GM23338 (cell line): ENCODE data around the gene WDR77. TPM values are rescaled to one million over a fixed set of nuclear protein-coding genes. Genes with fewer than 3 reads are reported as not detected.

Experiments
- ATAC-seq: fragments of 200-7000 bp; cut with Tn5 transposase; 3 replicates; pipeline ENCODE4 v1.9.1; 2020
- DNase-seq: peaks from one replicate; pipeline ENCODE4 v3.0.0-alpha.2; 2015; ENCODE audit warnings: low spot score
- H2AFZ ChIP-seq: fragments of 200-600 bp; sonication (generic); 2 replicates; pipeline ENCODE4 v1.8.0; 2016; ENCODE audit warnings: antibody characterized with exemption, mild to moderate bottlenecking, moderate library complexity
- H3F3A ChIP-seq: fragments of 200-600 bp; sonication (generic); replicated peaks from 2 replicates; pipeline ENCODE4 v1.8.0; 2017; ENCODE audit warnings: antibody characterized with exemption, mixed run types, low read depth
- H3K27ac ChIP-seq: fragments of 200-600 bp; sonication (generic); 2 replicates; pipeline ENCODE4 v1.6.1; 2016; ENCODE audit warnings: low read depth
- H3K27me3 ChIP-seq: fragments of 200-600 bp; sonication (generic); 2 replicates; pipeline ENCODE4 v1.8.0; 2016; ENCODE audit warnings: mild to moderate bottlenecking, mixed run types, moderate library complexity; ENCODE audit not compliant: insufficient read depth
- H3K36me3 ChIP-seq: fragments of 200-600 bp; sonication (generic); 2 replicates; pipeline ENCODE4 v1.8.0; 2016; ENCODE audit warnings: mild to moderate bottlenecking; ENCODE audit not compliant: insufficient read depth
- H3K4me1 ChIP-seq: fragments of 200-600 bp; sonication (generic); 2 replicates; pipeline ENCODE4 v1.8.0; 2016; ENCODE audit warnings: mild to moderate bottlenecking, moderate library complexity; ENCODE audit not compliant: insufficient read depth
- H3K4me2 ChIP-seq: fragments of 200-600 bp; sonication (generic); 2 replicates; pipeline ENCODE4 v1.7.1; 2017; ENCODE audit warnings: mixed run types
- H3K4me3 ChIP-seq: fragments of 200-600 bp; sonication (generic); 2 replicates; pipeline ENCODE4 v1.6.1; 2016; ENCODE audit warnings: mixed run types
- H3K79me2 ChIP-seq: fragments of 200-600 bp; sonication (generic); replicated peaks from 2 replicates; pipeline ENCODE4 v1.8.0; 2017; ENCODE audit warnings: mild to moderate bottlenecking; ENCODE audit not compliant: insufficient read depth
- H3K9me2 ChIP-seq: fragments of 200-600 bp; sonication (generic); 2 replicates; pipeline ENCODE4 v1.8.0; 2017; ENCODE audit not compliant: insufficient read depth
- H4K20me1 ChIP-seq: fragments of 200-600 bp; sonication (generic); replicated peaks from 2 replicates; pipeline ENCODE4 v1.8.0; 2017; ENCODE audit warnings: mild to moderate bottlenecking; ENCODE audit not compliant: insufficient read depth
- H3K27ac Mint-ChIP-seq: 2 replicates; pipeline ENCODE4 v1.8.0; 2020; ENCODE audit warnings: inconsistent platforms, mild to moderate bottlenecking, moderate library complexity, mixed read lengths
- H3K27me3 Mint-ChIP-seq: 3 replicates; pipeline ENCODE4 v1.8.0; 2022; ENCODE audit warnings: low read depth, mild to moderate bottlenecking, moderate library complexity, mixed read lengths, inconsistent platforms; ENCODE audit not compliant: insufficient read depth, poor library complexity
- H3K36me3 Mint-ChIP-seq: 3 replicates; pipeline ENCODE4 v1.8.0; 2021; ENCODE audit warnings: low read depth, mild to moderate bottlenecking, inconsistent platforms, moderate library complexity, mixed read lengths
- H3K4me1 Mint-ChIP-seq: 3 replicates; pipeline ENCODE4 v1.8.0; 2020; ENCODE audit warnings: mild to moderate bottlenecking, inconsistent platforms, mixed read lengths
- H3K4me3 Mint-ChIP-seq: 3 replicates; pipeline ENCODE4 v1.8.0; 2021; ENCODE audit warnings: moderate library complexity, mild to moderate bottlenecking, inconsistent platforms, mixed read lengths
- H3K9me3 Mint-ChIP-seq: 3 replicates; pipeline ENCODE4 v1.8.0; 2020; ENCODE audit warnings: moderate library complexity, mild to moderate bottlenecking, inconsistent platforms, mixed read lengths
- CREB1 ChIP-seq: fragments of 250-450 bp; sonication (Bioruptor Pico); IDR thresholded peaks from 2 replicates; pipeline ENCODE4 v1.5.0; 2020; ENCODE audit warnings: low read depth, mild to moderate bottlenecking, moderate library complexity
- EZH2 ChIP-seq: fragments of 200-600 bp; sonication (generic); IDR thresholded peaks from one replicate; pipeline ENCODE4 v1.8.0; 2017; ENCODE audit warnings: antibody characterized with exemption, mild to moderate bottlenecking, low read depth; ENCODE audit not compliant: unreplicated experiment
- EZH2phosphoT487 ChIP-seq: fragments of 200-600 bp; sonication (generic); IDR thresholded peaks from one replicate; pipeline ENCODE4 v1.8.1; 2018; ENCODE audit warnings: antibody characterized with exemption; ENCODE audit not compliant: unreplicated experiment
- JUNB ChIP-seq: IDR thresholded peaks from one replicate; pipeline ENCODE4 v1.6.1; 2016; ENCODE audit warnings: antibody characterized with exemption; ENCODE audit not compliant: unreplicated experiment
- REST ChIP-seq: IDR thresholded peaks from one replicate; pipeline ENCODE4 v1.6.1; 2018; ENCODE audit warnings: antibody characterized with exemption; ENCODE audit not compliant: unreplicated experiment
- STAT1 ChIP-seq: IDR thresholded peaks from one replicate; pipeline ENCODE4 v1.6.1; 2016; ENCODE audit warnings: antibody characterized with exemption; ENCODE audit not compliant: unreplicated experiment
- ZNF331 ChIP-seq: fragments of 250-450 bp; sonication (Bioruptor Pico); IDR thresholded peaks from 2 replicates; pipeline ENCODE4 v1.5.0; 2020; ENCODE audit warnings: low read depth, mild to moderate bottlenecking, moderate library complexity
- polyA plus RNA-seq: library from polyadenylated mRNA; unstranded; fragments of >200 nt; fragmentation: Nextera tagmentation; extraction: Ambion mirVana; gene quantifications from 2 replicates; pipeline ENCODE4 v1.2.1, GENCODE V29; 2016
- total RNA-seq: library from RNA; depleted of rRNA; stranded (reverse); fragments of >200 nt; shearing (Covaris generic); gene quantifications from 2 replicates; pipeline ENCODE4 v1.2.3, GENCODE V29; 2014
- TF ChIP-seq, protein P1 (sequence below), 2 experiments: fragments of 200-600 bp in 1 of 2; sonication (generic) in 1 of 2; conservative IDR thresholded peaks; 2 replicates each; pipeline versions ENCODE4 v1.5.1 to v1.6.1; 2016 to 2017; ENCODE audit warnings: antibody characterized with exemption in 2 of 2, low read depth in 2 of 2, mild to moderate bottlenecking in 2 of 2, moderate library complexity in 1 of 2
- TF ChIP-seq, protein P2 (sequence below): IDR thresholded peaks from 2 replicates; pipeline ENCODE4 v1.6.1; 2016; ENCODE audit warnings: antibody characterized with exemption
- TF ChIP-seq, protein P3 (sequence below): fragments of 250-450 bp; sonication (Bioruptor Pico); IDR thresholded peaks from 2 replicates; pipeline ENCODE4 v1.5.0; 2020; ENCODE audit warnings: mild to moderate bottlenecking, moderate library complexity

The WDR77 gene
- total and polyA plus RNA-seq, 2 experiments from 2014 or later = 85.9 to 111 TPM

- TF ChIP-seq, protein P1, sequence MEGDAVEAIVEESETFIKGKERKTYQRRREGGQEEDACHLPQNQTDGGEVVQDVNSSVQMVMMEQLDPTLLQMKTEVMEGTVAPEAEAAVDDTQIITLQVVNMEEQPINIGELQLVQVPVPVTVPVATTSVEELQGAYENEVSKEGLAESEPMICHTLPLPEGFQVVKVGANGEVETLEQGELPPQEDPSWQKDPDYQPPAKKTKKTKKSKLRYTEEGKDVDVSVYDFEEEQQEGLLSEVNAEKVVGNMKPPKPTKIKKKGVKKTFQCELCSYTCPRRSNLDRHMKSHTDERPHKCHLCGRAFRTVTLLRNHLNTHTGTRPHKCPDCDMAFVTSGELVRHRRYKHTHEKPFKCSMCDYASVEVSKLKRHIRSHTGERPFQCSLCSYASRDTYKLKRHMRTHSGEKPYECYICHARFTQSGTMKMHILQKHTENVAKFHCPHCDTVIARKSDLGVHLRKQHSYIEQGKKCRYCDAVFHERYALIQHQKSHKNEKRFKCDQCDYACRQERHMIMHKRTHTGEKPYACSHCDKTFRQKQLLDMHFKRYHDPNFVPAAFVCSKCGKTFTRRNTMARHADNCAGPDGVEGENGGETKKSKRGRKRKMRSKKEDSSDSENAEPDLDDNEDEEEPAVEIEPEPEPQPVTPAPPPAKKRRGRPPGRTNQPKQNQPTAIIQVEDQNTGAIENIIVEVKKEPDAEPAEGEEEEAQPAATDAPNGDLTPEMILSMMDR (conservative IDR thresholded peaks at IDR 0.05; ENCODE audit: low read depth in 2 of 2) = no peak
- TF ChIP-seq ZNF331 (CRISPR knock-in tag) (no peak), EZH2 (no peak), STAT1 (no peak)
- TF ChIP-seq, protein P2, sequence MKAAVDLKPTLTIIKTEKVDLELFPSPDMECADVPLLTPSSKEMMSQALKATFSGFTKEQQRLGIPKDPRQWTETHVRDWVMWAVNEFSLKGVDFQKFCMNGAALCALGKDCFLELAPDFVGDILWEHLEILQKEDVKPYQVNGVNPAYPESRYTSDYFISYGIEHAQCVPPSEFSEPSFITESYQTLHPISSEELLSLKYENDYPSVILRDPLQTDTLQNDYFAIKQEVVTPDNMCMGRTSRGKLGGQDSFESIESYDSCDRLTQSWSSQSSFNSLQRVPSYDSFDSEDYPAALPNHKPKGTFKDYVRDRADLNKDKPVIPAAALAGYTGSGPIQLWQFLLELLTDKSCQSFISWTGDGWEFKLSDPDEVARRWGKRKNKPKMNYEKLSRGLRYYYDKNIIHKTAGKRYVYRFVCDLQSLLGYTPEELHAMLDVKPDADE = no peak
Measured at GRCh38 chr1:111487133-111487532, 38.1 kb upstream of the WDR77 start (continued).

DNA sequence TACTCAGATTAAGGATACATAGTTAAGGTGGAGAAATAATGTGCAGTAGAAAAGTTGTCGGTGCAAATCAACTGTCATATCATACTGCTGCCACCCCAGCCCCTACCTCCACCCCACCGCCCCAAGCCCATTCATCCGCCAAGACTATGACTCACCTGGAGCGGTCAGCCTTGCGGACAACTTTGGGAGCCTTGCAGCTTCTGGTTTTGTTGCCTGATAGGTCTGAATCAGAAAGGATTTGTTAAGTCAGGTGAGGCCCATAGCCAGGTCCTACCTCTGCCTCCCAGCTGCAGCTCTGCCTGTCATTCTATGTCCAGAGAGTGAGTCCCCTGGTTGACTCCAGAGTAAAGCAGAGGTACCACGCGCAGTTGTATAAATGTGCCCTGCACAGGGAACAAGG, 37.4 kb upstream of the WDR77 start:
- Histone ChIP-seq H3K4me2 (no peak overlapping the region), H2AFZ (no peak overlapping the region), H3K27me3 (no peaks in the 10 kb centered on the region), H3K36me3 (no peaks in the 10 kb centered on the region), H3K9me2 (no peaks in the 10 kb centered on the region), H3K27ac (no peak overlapping the region), H4K20me1 (no peaks in the 10 kb centered on the region), H3K79me2 (no peaks in the 10 kb centered on the region), H3K4me1 (no peaks in the 10 kb centered on the region), H3K4me3 (no peak overlapping the region), H3F3A (no peaks in the 10 kb centered on the region)
- no peak for DNase-seq
- Mint-ChIP-seq H3K36me3 (no peaks in the 10 kb centered on the region), H3K27ac (no peak overlapping the region), H3K4me1 (peaks cover under 1% of the 10 kb centered on the region; the same call in 1 of the 3 replicates), H3K4me3 (no peak overlapping the region), H3K27me3 (peaks cover 3% of the 10 kb centered on the region), H3K9me3 (no peaks in the 10 kb centered on the region)
- ATAC-seq = no peak
- TF ChIP-seq, protein P3, sequence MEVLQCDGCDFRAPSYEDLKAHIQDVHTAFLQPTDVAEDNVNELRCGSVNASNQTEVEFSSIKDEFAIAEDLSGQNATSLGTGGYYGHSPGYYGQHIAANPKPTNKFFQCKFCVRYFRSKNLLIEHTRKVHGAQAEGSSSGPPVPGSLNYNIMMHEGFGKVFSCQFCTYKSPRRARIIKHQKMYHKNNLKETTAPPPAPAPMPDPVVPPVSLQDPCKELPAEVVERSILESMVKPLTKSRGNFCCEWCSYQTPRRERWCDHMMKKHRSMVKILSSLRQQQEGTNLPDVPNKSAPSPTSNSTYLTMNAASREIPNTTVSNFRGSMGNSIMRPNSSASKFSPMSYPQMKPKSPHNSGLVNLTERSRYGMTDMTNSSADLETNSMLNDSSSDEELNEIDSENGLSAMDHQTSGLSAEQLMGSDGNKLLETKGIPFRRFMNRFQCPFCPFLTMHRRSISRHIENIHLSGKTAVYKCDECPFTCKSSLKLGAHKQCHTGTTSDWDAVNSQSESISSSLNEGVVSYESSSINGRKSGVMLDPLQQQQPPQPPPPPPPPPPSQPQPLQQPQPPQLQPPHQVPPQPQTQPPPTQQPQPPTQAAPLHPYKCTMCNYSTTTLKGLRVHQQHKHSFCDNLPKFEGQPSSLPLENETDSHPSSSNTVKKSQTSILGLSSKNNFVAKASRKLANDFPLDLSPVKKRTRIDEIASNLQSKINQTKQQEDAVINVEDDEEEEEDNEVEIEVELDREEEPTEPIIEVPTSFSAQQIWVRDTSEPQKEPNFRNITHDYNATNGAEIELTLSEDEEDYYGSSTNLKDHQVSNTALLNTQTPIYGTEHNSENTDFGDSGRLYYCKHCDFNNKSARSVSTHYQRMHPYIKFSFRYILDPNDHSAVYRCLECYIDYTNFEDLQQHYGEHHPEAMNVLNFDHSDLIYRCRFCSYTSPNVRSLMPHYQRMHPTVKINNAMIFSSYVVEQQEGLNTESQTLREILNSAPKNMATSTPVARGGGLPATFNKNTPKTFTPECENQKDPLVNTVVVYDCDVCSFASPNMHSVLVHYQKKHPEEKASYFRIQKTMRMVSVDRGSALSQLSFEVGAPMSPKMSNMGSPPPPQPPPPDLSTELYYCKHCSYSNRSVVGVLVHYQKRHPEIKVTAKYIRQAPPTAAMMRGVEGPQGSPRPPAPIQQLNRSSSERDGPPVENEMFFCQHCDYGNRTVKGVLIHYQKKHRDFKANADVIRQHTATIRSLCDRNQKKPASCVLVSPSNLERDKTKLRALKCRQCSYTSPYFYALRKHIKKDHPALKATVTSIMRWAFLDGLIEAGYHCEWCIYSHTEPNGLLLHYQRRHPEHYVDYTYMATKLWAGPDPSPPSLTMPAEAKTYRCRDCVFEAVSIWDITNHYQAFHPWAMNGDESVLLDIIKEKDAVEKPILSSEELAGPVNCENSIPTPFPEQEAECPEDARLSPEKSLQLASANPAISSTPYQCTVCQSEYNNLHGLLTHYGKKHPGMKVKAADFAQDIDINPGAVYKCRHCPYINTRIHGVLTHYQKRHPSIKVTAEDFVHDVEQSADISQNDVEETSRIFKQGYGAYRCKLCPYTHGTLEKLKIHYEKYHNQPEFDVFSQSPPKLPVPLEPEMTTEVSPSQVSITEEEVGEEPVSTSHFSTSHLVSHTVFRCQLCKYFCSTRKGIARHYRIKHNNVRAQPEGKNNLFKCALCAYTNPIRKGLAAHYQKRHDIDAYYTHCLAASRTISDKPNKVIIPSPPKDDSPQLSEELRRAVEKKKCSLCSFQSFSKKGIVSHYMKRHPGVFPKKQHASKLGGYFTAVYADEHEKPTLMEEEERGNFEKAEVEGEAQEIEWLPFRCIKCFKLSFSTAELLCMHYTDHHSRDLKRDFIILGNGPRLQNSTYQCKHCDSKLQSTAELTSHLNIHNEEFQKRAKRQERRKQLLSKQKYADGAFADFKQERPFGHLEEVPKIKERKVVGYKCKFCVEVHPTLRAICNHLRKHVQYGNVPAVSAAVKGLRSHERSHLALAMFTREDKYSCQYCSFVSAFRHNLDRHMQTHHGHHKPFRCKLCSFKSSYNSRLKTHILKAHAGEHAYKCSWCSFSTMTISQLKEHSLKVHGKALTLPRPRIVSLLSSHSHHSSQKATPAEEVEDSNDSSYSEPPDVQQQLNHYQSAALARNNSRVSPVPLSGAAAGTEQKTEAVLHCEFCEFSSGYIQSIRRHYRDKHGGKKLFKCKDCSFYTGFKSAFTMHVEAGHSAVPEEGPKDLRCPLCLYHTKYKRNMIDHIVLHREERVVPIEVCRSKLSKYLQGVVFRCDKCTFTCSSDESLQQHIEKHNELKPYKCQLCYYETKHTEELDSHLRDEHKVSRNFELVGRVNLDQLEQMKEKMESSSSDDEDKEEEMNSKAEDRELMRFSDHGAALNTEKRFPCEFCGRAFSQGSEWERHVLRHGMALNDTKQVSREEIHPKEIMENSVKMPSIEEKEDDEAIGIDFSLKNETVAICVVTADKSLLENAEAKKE = no peak
- no peak for TF ChIP-seq CREB1 (CRISPR knock-in tag)
- TF ChIP-seq, protein P1 (conservative IDR thresholded peaks at IDR 0.05; ENCODE audit: low read depth in 2 of 2) = no peak
- no peak for TF ChIP-seq EZH2phosphoT487
- TF ChIP-seq REST = no peak
- no peak for TF ChIP-seq STAT1
- TF ChIP-seq JUNB = no peak
